Stomach (tissue), 9 donors: ENCODE measurements around the gene WDSUB1. TPM values are rescaled to one million over a fixed set of nuclear protein-coding genes. Genes with fewer than 3 reads are reported as not detected.
A peak's percentile ranks its signal among the peaks of the same experiment; 100 is the strongest.

Source experiments
- DNase-seq, 2 donors: peaks; one replicate each; pipeline versions ENCODE4 v3.0.0 to v3.0.0-alpha.2; 2013 to 2019
- H3K27ac ChIP-seq, 5 donors: fragments of 200-600 bp in 4 of 5; sonication (generic) in 4 of 5; one replicate each; pipeline ENCODE4 v1.5.1; 2013 to 2019; ENCODE audit warnings: mild to moderate bottlenecking in 1 of 5, moderate library complexity in 1 of 5
- H3K27me3 ChIP-seq, 3 donors: fragments of 200-600 bp; sonication (generic); one replicate each; pipeline ENCODE4 v1.5.1; 2017 to 2019; ENCODE audit warnings: mixed run types in 1 of 3
- H3K36me3 ChIP-seq, 4 donors: fragments of 200-600 bp; sonication (generic); 1 replicate in 3 of 4; 2 replicates in 1 of 4; pipeline ENCODE4 v1.5.1; 2016 to 2019
- H3K4me1 ChIP-seq, 4 donors: fragments of 200-600 bp; sonication (generic); one replicate each; pipeline ENCODE4 v1.5.1; 2016 to 2019
- H3K4me3 ChIP-seq, 4 donors: fragments of 200-600 bp; sonication (generic) in 3 of 4; one replicate each; pipeline ENCODE4 v1.5.1; 2016 to 2019; ENCODE audit warnings: mild to moderate bottlenecking in 1 of 4
- H3K9me3 ChIP-seq, 4 donors: fragments of 200-600 bp; sonication (generic); one replicate each; pipeline ENCODE4 v1.5.1; 2016 to 2019
- EP300 ChIP-seq: sonication (generic); formaldehyde crosslinking; IDR thresholded peaks from one replicate; pipeline ENCODE4 v1.6.1; 2017; ENCODE audit warnings: antibody characterized with exemption
- POLR2A ChIP-seq, 4 donors: fragments of 450-650 bp; IDR thresholded peaks; one replicate each; pipeline ENCODE4 v1.6.1; 2016; ENCODE audit warnings: antibody characterized with exemption in 4 of 4, control low read depth in 2 of 4, mild to moderate bottlenecking in 1 of 4, moderate library complexity in 1 of 4
- POLR2AphosphoS5 ChIP-seq, 3 donors: sonication (generic); formaldehyde crosslinking; IDR thresholded peaks; one replicate each; pipeline ENCODE4 v1.6.1; 2016; ENCODE audit warnings: antibody characterized with exemption in 3 of 3
- WGBS, 5 donors: extraction: QIAGEN DNeasy Blood & Tissue Kit in 3 of 5; methylation state at CpG; one replicate each; pipeline versions ENCODE4 v1.1.5 to v1.1.7; 2013 to 2018; 5-methylcytosine and 5-hydroxymethylcytosine counted together
- intact Hi-C: fragments of 100-400 bp; cut with DNase I; formaldehyde crosslinking; loops from one replicate; pipeline ENCODE4 v1.15.1; 2023; ENCODE audit warnings: low total_unique reads
- polyA plus RNA-seq, 3 donors: library from polyadenylated mRNA; stranded (reverse); fragments of 200-250 nt; gene quantifications; one replicate each; pipeline ENCODE4 v1.2.3, GENCODE V29; 2013
- total RNA-seq, 5 donors: library from RNA; depleted of rRNA; stranded (reverse); fragments of >200 nt; gene quantifications; one replicate each; pipeline versions ENCODE4 v1.1.0 to v1.2.3, GENCODE V29; 2014 to 2016
- TF ChIP-seq, protein P1 (sequence below), 7 experiments: fragments of 450-650 bp in 4 of 7; fragments of 200-600 bp in 3 of 7; sonication (generic) in 3 of 7; IDR thresholded peaks; one replicate each; pipeline ENCODE4 v1.5.1; 2016 to 2019; ENCODE audit warnings: antibody characterized with exemption in 7 of 7, control low read depth in 2 of 7, mild to moderate bottlenecking in 1 of 7
- donor health status: healthy with polysubstance abuse.
- donor health status: Bipolar disorder and iron deficiency.
- donor health status: healthy.

Gene WDSUB1
- total and polyA plus RNA-seq, 8 donors: 1.3 to 16.3 (median 6.3) TPM

DNA sequence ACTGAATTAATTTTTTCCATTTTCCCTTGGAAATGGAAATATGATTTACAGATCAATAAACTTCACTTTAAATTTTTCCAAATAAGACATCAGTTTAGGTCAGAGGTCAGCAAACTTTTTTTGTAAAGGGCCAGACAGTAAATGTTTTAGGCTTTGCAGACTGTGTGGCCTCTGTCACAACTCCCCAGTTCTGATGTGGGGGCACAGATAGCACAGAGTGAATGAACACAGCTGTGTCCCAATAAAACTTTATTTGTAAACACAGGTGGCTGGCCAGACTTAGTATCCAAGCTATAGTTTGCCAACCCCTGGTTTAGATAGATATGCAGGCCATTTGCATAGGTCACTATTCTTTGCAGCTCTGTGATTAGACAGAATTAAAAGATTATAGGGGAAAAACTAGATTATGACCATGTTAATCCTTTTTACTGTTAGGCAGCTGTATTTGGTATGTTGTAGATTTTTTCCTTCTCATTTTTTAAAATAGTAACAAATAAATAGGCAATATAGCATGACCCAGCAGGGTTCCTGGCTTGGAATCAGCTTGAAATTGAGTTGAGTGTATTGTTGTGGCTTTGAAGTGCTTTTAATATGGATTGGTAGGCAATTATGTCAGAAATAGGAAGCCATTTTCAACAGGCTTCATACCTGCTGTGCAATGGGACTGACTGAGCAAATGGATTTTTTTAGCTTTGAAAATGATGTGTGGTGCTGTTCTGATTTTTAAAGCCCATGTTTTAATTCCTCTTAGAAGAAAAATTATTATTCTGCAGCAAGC lies 59.7 kb downstream of the WDSUB1 start:
- Histone ChIP-seq H3K4me3 (no peak overlapping the region), H3K4me1 (peaks cover 0 to 7% (median 5%) of the 10 kb centered on the region in 4 donors), H3K9me3 (no peaks in the 10 kb centered on the region), H3K36me3 (peaks cover 33 to 99% (median 85%) of the 10 kb centered on the region in 4 donors), H3K27ac (peak overlapping the region in 2 of 5 donors; percentile 26 to 49), H3K27me3 (no peaks in the 10 kb centered on the region)
- no peak for TF ChIP-seq EP300
- TF ChIP-seq, protein P1, sequence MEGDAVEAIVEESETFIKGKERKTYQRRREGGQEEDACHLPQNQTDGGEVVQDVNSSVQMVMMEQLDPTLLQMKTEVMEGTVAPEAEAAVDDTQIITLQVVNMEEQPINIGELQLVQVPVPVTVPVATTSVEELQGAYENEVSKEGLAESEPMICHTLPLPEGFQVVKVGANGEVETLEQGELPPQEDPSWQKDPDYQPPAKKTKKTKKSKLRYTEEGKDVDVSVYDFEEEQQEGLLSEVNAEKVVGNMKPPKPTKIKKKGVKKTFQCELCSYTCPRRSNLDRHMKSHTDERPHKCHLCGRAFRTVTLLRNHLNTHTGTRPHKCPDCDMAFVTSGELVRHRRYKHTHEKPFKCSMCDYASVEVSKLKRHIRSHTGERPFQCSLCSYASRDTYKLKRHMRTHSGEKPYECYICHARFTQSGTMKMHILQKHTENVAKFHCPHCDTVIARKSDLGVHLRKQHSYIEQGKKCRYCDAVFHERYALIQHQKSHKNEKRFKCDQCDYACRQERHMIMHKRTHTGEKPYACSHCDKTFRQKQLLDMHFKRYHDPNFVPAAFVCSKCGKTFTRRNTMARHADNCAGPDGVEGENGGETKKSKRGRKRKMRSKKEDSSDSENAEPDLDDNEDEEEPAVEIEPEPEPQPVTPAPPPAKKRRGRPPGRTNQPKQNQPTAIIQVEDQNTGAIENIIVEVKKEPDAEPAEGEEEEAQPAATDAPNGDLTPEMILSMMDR (IDR thresholded peaks at IDR 0.05): no peak
- no peak for TF ChIP-seq POLR2AphosphoS5 (IDR thresholded peaks at IDR 0.05)
- no peak for TF ChIP-seq POLR2A (IDR thresholded peaks at IDR 0.05)
- intact Hi-C loops: no loop called here
- DNase-seq: no peak

DNA sequence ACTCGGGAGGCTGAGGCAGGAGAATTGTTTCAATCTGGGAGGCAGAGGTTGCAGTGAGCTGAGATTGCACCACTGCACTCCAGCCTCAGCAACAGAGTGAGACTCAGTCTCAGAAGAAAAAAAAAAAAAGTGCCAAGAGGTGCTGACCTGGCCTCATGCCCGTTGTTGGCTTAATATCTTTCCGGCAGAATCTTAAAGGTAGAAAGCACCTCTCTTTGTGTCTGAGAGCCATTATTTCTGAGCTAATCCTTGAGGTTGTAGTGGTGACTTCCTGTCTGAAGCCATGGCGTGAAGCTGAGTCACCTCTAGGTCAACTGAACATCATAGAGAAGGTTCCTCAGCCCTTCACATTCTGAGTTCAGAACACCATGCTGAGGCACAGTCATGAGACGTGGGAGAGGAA lies 60.4 kb downstream of the WDSUB1 start:
- peak in 1 of 2 donors; percentile 31 for DNase-seq
- H3K4me3 ChIP-seq: no peak overlapping the region
- H3K27ac ChIP-seq: peak overlapping the region in 4 of 5 donors; percentile 30 to 52 (median 47)
- peaks cover 0 to 7% (median 5%) of the 10 kb centered on the region in 4 donors for H3K4me1 ChIP-seq
- WGBS, 5 donors: 51 to 61% (median 58%) methylated on average over 5 of the region's 5 CpGs
- TF ChIP-seq, protein P1 (IDR thresholded peaks at IDR 0.05): no peak
- no peak for TF ChIP-seq EP300
- TF ChIP-seq POLR2AphosphoS5 (IDR thresholded peaks at IDR 0.05): no peak
- TF ChIP-seq POLR2A (IDR thresholded peaks at IDR 0.05): no peak
- H3K9me3 ChIP-seq: no peaks in the 10 kb centered on the region
- H3K27me3 ChIP-seq: no peaks in the 10 kb centered on the region
- peaks cover 38 to 98% (median 87%) of the 10 kb centered on the region in 4 donors for H3K36me3 ChIP-seq
- intact Hi-C loops: no loop called here

DNA sequence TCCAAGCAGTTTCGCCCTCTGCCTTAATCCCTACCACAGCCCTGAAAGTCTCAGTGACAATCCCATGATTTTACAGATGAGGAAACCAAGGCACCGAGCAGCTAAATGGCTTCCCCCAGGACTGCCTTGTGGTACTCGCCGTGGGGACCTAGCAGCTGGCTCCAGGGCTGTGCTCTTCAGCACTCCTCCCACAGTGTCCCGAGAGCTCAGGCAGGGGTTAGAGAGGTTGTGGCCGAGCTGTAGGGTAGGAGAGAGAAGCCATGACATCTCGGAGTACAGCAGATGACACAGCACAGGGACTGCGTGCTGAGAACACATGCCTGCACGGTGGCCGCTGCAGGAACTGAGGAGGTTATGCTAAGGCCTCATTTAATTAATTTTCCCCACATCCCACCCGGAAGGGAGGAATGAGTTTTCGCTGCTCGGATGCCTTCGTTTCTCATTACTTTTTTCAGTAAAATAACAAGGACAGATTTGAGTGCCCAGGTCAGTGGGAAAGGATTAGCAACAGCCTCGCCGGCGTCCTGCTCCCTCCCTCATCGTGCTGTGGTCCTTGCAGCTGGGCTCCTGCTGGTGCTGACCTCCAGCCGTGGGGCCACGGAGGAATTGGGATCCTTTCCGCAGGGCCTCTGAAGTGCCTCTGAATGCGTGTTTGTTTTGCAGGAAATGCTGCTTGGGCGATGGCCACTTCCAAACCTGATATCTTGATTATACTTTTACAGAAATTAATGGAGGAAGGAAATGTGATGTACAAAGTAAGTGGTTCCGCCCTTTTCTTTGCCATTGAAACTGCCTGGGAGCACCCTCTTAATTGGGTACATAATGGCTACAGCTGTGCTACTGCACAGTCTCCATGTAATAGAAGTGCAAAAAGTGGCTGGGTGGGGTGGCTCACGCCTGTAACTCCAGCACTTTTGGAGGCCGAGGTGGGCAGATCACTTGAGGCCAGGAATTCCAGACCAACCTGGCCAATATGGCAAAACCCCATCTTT lies 61.2 kb downstream of the WDSUB1 start:
- Histone ChIP-seq H3K36me3 (peaks cover 42 to 98% (median 87%) of the 10 kb centered on the region in 4 donors), H3K4me1 (peaks cover 0 to 7% (median 5%) of the 10 kb centered on the region in 4 donors), H3K27ac (peak overlapping the region in 4 of 5 donors; percentile 30 to 52 (median 47)), H3K27me3 (no peaks in the 10 kb centered on the region), H3K4me3 (no peak overlapping the region), H3K9me3 (no peaks in the 10 kb centered on the region)
- no peak for DNase-seq
- intact Hi-C loops: no loop called here
- TF ChIP-seq, protein P1 (IDR thresholded peaks at IDR 0.05): no peak
- TF ChIP-seq POLR2A (IDR thresholded peaks at IDR 0.05) (no peak), EP300 (no peak), POLR2AphosphoS5 (IDR thresholded peaks at IDR 0.05) (no peak)
- WGBS, 5 donors: 80 to 92% (median 86%) methylated on average over 24 to 26 of the region's 26 CpGs
